Measurements from ENCODE around the gene TBC1D3B.
"Not testable (repeated sequence)": the region's sequence is repeated elsewhere in the genome, so short reads cannot be mapped to it uniquely, and the experiment has no call there.

The TBC1D3B gene

GRCh38 chr17:36181446-36182175 lies 5.2 kb upstream of the TBC1D3B start:
- DNase-seq (ENCODE audit: low spot score), result not testable (repeated sequence)

- DNase-seq (ENCODE audit: low spot score), result not testable (repeated sequence)
Observed at GRCh38 chr17:36168836-36169235, 7.6 kb downstream of the TBC1D3B start.

- DNase-seq (ENCODE audit: low spot score), result no peak
Observed at GRCh38 chr17:36153895-36154610, 22.4 kb downstream of the TBC1D3B start.

- no peak for DNase-seq (ENCODE audit: low spot score)
Observed at GRCh38 chr17:36152639-36153120, 23.8 kb downstream of the TBC1D3B start.

- no peak for DNase-seq (ENCODE audit: low spot score)
Observed at GRCh38 chr17:36151891-36152638, 24.4 kb downstream of the TBC1D3B start.

- DNase-seq (ENCODE audit: low spot score), result peak; percentile 77
Observed at GRCh38 chr17:36149296-36149820, 27.1 kb downstream of the TBC1D3B start.

- peak; percentile 86 for DNase-seq (ENCODE audit: low spot score)
Observed at GRCh38 chr17:36148559-36149295, 27.7 kb downstream of the TBC1D3B start.

- DNase-seq (ENCODE audit: low spot score), result no peak
Observed at GRCh38 chr17:36147601-36148000, 28.8 kb downstream of the TBC1D3B start.

- no peak for DNase-seq (ENCODE audit: low spot score)
Observed at GRCh38 chr17:36144981-36145729, 31.3 kb downstream of the TBC1D3B start.

GRCh38 chr17:36144014-36144413 lies 32.4 kb downstream of the TBC1D3B start:
- no peak for DNase-seq (ENCODE audit: low spot score)

GRCh38 chr17:36142806-36143205 lies 33.6 kb downstream of the TBC1D3B start:
- DNase-seq (ENCODE audit: low spot score), result no peak

- no peak for DNase-seq (ENCODE audit: low spot score)
Observed at GRCh38 chr17:36142235-36142634, 34.2 kb downstream of the TBC1D3B start.

- no peak for DNase-seq (ENCODE audit: low spot score)
Observed at GRCh38 chr17:36136439-36136838, 40.0 kb downstream of the TBC1D3B start.

- DNase-seq (ENCODE audit: low spot score), result no peak
Observed at GRCh38 chr17:36136036-36136435, 40.4 kb downstream of the TBC1D3B start.

- DNase-seq (ENCODE audit: low spot score), result no peak
Observed at GRCh38 chr17:36135465-36135864, 41.0 kb downstream of the TBC1D3B start.

- no peak for DNase-seq (ENCODE audit: low spot score)
Observed at GRCh38 chr17:36133602-36134236, 42.7 kb downstream of the TBC1D3B start.

GRCh38 chr17:36132421-36132831 lies 44.0 kb downstream of the TBC1D3B start:
- DNase-seq (ENCODE audit: low spot score), result no peak

GRCh38 chr17:36131931-36132330 lies 44.5 kb downstream of the TBC1D3B start:
- no peak for DNase-seq (ENCODE audit: low spot score)

GRCh38 chr17:36131421-36131820 lies 45.0 kb downstream of the TBC1D3B start:
- no peak for DNase-seq (ENCODE audit: low spot score)

- no peak for DNase-seq (ENCODE audit: low spot score)
Observed at GRCh38 chr17:36130346-36130745, 46.1 kb downstream of the TBC1D3B start.

All from AG08395 (cell line).